Panc1 (cell line): ENCODE results near the gene RNF213. TPM values are rescaled to one million over a fixed set of nuclear protein-coding genes. Genes with fewer than 3 reads are reported as not detected.
"Not testable (repeated sequence)": the region's sequence is repeated elsewhere in the genome, so short reads cannot be mapped to it uniquely, and the experiment has no call there.

ENCODE experiments used
- ATAC-seq: fragments of 200-7000 bp; cut with Tn5 transposase; 2 replicates; pipeline ENCODE4 v1.9.1; 2020; ENCODE audit warnings: mild to moderate bottlenecking, moderate library complexity
- BruUV-seq: library from RNA; stranded (reverse); fragments of 400-500 nt; replicated peaks from 2 replicates; lab custom pipeline; 2021; lab: Mats Ljungman, UMichigan
- CTCF ChIA-PET: fragments of 300-600 bp; sonication (Branson Sonifier 250); formaldehyde crosslinking; loops from one replicate; lab custom pipeline; 2022; ENCODE audit warnings: antibody characterized with exemption; lab: Charles Lee
- POLR2A ChIA-PET: fragments of 300-600 bp; sonication (Branson Sonifier 250); formaldehyde crosslinking; loops from one replicate; lab custom pipeline; 2022; ENCODE audit warnings: antibody characterized with exemption; lab: Charles Lee
- DNase-seq: peaks from one replicate; pipeline ENCODE4 v3.0.0-alpha.2; 2010; ENCODE audit warnings: low read depth, low spot score
- H3K27ac ChIP-seq: 2 replicates; pipeline ENCODE4 v1.5.1; 2011; ENCODE audit warnings: mild to moderate bottlenecking, low read length, inconsistent platforms
- H3K27me3 ChIP-seq: fragments of 200-500 bp; sonication (Bioruptor generic); 2 replicates; pipeline ENCODE4 v1.6.0; 2014; ENCODE audit warnings: low read length, inconsistent platforms; ENCODE audit not compliant: control insufficient read depth, insufficient read depth
- H3K36me3 ChIP-seq: fragments of 200-500 bp; sonication (Bioruptor generic); 2 replicates; pipeline ENCODE4 v1.5.1; 2014; ENCODE audit warnings: inconsistent platforms, mild to moderate bottlenecking, low read length, moderate library complexity; ENCODE audit not compliant: control insufficient read depth, insufficient read depth
- H3K4me1 ChIP-seq: 2 replicates; pipeline ENCODE4 v1.5.1; 2011; ENCODE audit warnings: inconsistent platforms, mild to moderate bottlenecking, low read length, moderate library complexity; ENCODE audit not compliant: control insufficient read depth, insufficient read depth
- H3K4me3 ChIP-seq, 2 experiments: 2 replicates each; pipeline ENCODE4 v1.5.1; 2011 to 2012; ENCODE audit warnings: low read depth in 2 of 2, low read length in 2 of 2, mild to moderate bottlenecking in 2 of 2, inconsistent platforms in 1 of 2, moderate library complexity in 1 of 2
- H3K9me3 ChIP-seq: fragments of 200-500 bp; sonication (Bioruptor generic); 2 replicates; pipeline ENCODE4 v1.5.1; 2014; ENCODE audit warnings: low read depth, mild to moderate bottlenecking, inconsistent platforms, low read length, moderate library complexity; ENCODE audit not compliant: control insufficient read depth, insufficient read depth
- CTCF ChIP-seq: fragments of 450-650 bp; IDR thresholded peaks from 2 replicates; pipeline ENCODE4 v1.5.1; 2017; ENCODE audit warnings: mild to moderate bottlenecking
- POLR2AphosphoS5 ChIP-seq: IDR thresholded peaks from 2 replicates; pipeline ENCODE4 v1.6.1; 2012; ENCODE audit warnings: mild to moderate bottlenecking, low read depth, low read length, moderate library complexity
- REST ChIP-seq, 2 experiments: IDR thresholded peaks; 2 replicates each; pipeline ENCODE4 v1.6.1; 2011 to 2012; ENCODE audit warnings: low read depth in 2 of 2, control low read depth in 1 of 2, low read length in 1 of 2, mild to moderate bottlenecking in 1 of 2, moderate library complexity in 1 of 2; ENCODE audit not compliant: insufficient read depth in 1 of 2
- SIN3A ChIP-seq: IDR thresholded peaks from 2 replicates; pipeline ENCODE4 v1.6.1; 2012; ENCODE audit warnings: low read depth, mild to moderate bottlenecking, low read length, moderate library complexity, borderline replicate concordance; ENCODE audit not compliant: insufficient read depth
- TCF7L2 ChIP-seq: IDR thresholded peaks from 2 replicates; pipeline ENCODE4 v1.6.1; 2011; ENCODE audit warnings: mild to moderate bottlenecking, low read depth, low read length, inconsistent platforms
- in situ Hi-C: cut with HindIII; loops from 2 replicates; pipeline ENCODE4 v1.10.0; 2016; ENCODE audit warnings: low sequenced_read_pairs, low pct_unique_long_range_greater_than_20kb
- intact Hi-C: fragments of 100-400 bp; cut with micrococcal nuclease; formaldehyde crosslinking; loops from one replicate; pipeline ENCODE4 v1.10.0; 2022; ENCODE audit not compliant: unreplicated experiment
- total RNA-seq: library from RNA; stranded (reverse); gene quantifications from one replicate; pipeline ENCODE4 v1.2.1, GENCODE V29; 2021; ENCODE audit not compliant: unreplicated experiment

The RNF213 gene
- total RNA-seq, 1 experiment from 2014 or later = 230 TPM

- POLR2A ChIA-PET, H3K9me3 ChIP-seq, DNase-seq, BruUV-seq, H3K4me3 ChIP-seq, ATAC-seq, in situ Hi-C loops, CTCF ChIA-PET, H3K27ac ChIP-seq, intact Hi-C loops, H3K27me3 ChIP-seq, H3K4me1 ChIP-seq: not testable (repeated sequence)
- peaks cover 17% of the 10 kb centered on the region for H3K36me3 ChIP-seq
These were observed 70.3 kb downstream of the RNF213 start for GRCh38 chr17:80330938-80331337.

- no peaks in the 10 kb centered on the region for H3K27me3 ChIP-seq
- no peaks in the 10 kb centered on the region for H3K9me3 ChIP-seq
- H3K4me1 ChIP-seq = no peaks in the 10 kb centered on the region
- BruUV-seq = TSS peak; percentile 49
- no peak overlapping the region for H3K27ac ChIP-seq
- intact Hi-C loops (no loop called here), in situ Hi-C loops (no loop called here)
- ATAC-seq (no peak), DNase-seq (no peak)
- TF ChIP-seq CTCF = no peak
- CTCF ChIA-PET = no interaction called here
- H3K36me3 ChIP-seq = peaks cover 24% of the 10 kb centered on the region
- POLR2A ChIA-PET = no interaction called here
- no peak overlapping the region for H3K4me3 ChIP-seq
These were observed 71.2 kb downstream of the RNF213 start for GRCh38 chr17:80331820-80332219.

- ATAC-seq (peak; percentile 32; the same call in 1 of the 2 replicates), DNase-seq (no peak)
- H3K4me3 ChIP-seq = no peak overlapping the region
- in situ Hi-C loops = no loop called here
- H3K36me3 ChIP-seq = peaks cover 27% of the 10 kb centered on the region
- no TSS peak for BruUV-seq
- H3K27me3 ChIP-seq = no peaks in the 10 kb centered on the region
- intact Hi-C loops = no loop called here
- H3K4me1 ChIP-seq = no peaks in the 10 kb centered on the region
- ChIA-PET CTCF (no interaction called here), POLR2A (no interaction called here)
- TF ChIP-seq SIN3A (no peak), CTCF (no peak), POLR2AphosphoS5 (no peak), REST (IDR thresholded peaks at IDR 0.05; ENCODE audit: insufficient read depth in 1 of 2, low read depth in 2 of 2, low read length in 1 of 2) (no peak), TCF7L2 (no peak)
- no peak overlapping the region for H3K27ac ChIP-seq
- no peaks in the 10 kb centered on the region for H3K9me3 ChIP-seq
These were observed 76.7 kb downstream of the RNF213 start for GRCh38 chr17:80337195-80337895.
